CD14-positive monocyte (primary cell): ENCODE measurements around the gene JAGN1. TPM values are rescaled to one million over a fixed set of nuclear protein-coding genes. Genes with fewer than 3 reads are reported as not detected.
A peak's percentile ranks its signal among the peaks of the same experiment; 100 is the strongest.
"Not testable (repeated sequence)": the region's sequence is repeated elsewhere in the genome, so short reads cannot be mapped to it uniquely, and the experiment has no call there.

ENCODE experiments used
- DNase-seq, 3 donors: peaks; one replicate each; pipeline ENCODE4 v3.0.0-alpha.2; 2011 to 2022
- H2AFZ ChIP-seq: 2 replicates; pipeline ENCODE4 v1.6.0; 2012; ENCODE audit warnings: mild to moderate bottlenecking, low read depth, low read length, inconsistent platforms; ENCODE audit not compliant: insufficient read depth, poor library complexity, severe bottlenecking
- H3K27ac ChIP-seq, 2 donors: 1 replicate in 1 of 2; 2 replicates in 1 of 2; pipeline ENCODE4 v1.5.1; 2012 to 2013; ENCODE audit warnings: low read length in 2 of 2, control low read depth in 1 of 2, inconsistent platforms in 1 of 2, low read depth in 1 of 2, mild to moderate bottlenecking in 1 of 2
- H3K27me3 ChIP-seq, 2 donors: one replicate each; pipeline versions ENCODE4 v1.6.0 to v1.6.1; 2011 to 2013; ENCODE audit warnings: low read length in 2 of 2; ENCODE audit not compliant: control insufficient read depth in 2 of 2, insufficient read depth in 2 of 2
- H3K36me3 ChIP-seq, 2 donors: replicated peaks in 1 of 2; 1 replicate in 1 of 2; 2 replicates in 1 of 2; pipeline versions ENCODE4 v1.5.1 to v1.6.1; 2012 to 2013; ENCODE audit warnings: low read length in 2 of 2, control low read depth in 1 of 2, inconsistent platforms in 1 of 2, mild to moderate bottlenecking in 1 of 2; ENCODE audit not compliant: insufficient read depth in 2 of 2, control insufficient read depth in 1 of 2
- H3K4me1 ChIP-seq, 2 donors: 1 replicate in 1 of 2; 2 replicates in 1 of 2; pipeline versions ENCODE4 v1.5.1 to v1.6.1; 2012 to 2013; ENCODE audit warnings: low read length in 2 of 2, control low read depth in 1 of 2, inconsistent platforms in 1 of 2, mild to moderate bottlenecking in 1 of 2, moderate library complexity in 1 of 2; ENCODE audit not compliant: insufficient read depth in 2 of 2, control insufficient read depth in 1 of 2
- H3K4me2 ChIP-seq: replicated peaks from 2 replicates; pipeline ENCODE3; 2012; ENCODE audit warnings: low read length, moderate library complexity, mild to moderate bottlenecking; ENCODE audit not compliant: poor library complexity, severe bottlenecking; ENCODE audit errors: extremely low read depth
- H3K4me3 ChIP-seq, 3 experiments: fragments of 200-600 bp in 1 of 3; sonication (generic) in 1 of 3; replicated peaks in 1 of 3; 1 replicate in 2 of 3; 2 replicates in 1 of 3; pipeline ENCODE4 v1.5.1; 2011 to 2013; ENCODE audit warnings: low read length in 3 of 3, mild to moderate bottlenecking in 3 of 3, control low read depth in 2 of 3, low read depth in 2 of 3, inconsistent platforms in 1 of 3, moderate library complexity in 1 of 3
- H3K79me2 ChIP-seq: 2 replicates; pipeline ENCODE4 v1.6.0; 2012; ENCODE audit warnings: mild to moderate bottlenecking, control low read depth, inconsistent platforms, low read length, moderate library complexity; ENCODE audit not compliant: insufficient read depth
- H3K9ac ChIP-seq: 2 replicates; pipeline ENCODE4 v1.6.0; 2017; ENCODE audit warnings: low read length, mild to moderate bottlenecking; ENCODE audit not compliant: insufficient read depth, poor library complexity, severe bottlenecking
- H3K9me3 ChIP-seq, 2 donors: replicated peaks in 1 of 2; 1 replicate in 1 of 2; 2 replicates in 1 of 2; pipeline versions ENCODE4 v1.5.1 to v1.6.1; 2012 to 2013; ENCODE audit warnings: low read length in 2 of 2, control low read depth in 1 of 2; ENCODE audit not compliant: control insufficient read depth in 1 of 2, insufficient read depth in 1 of 2
- H4K20me1 ChIP-seq: 2 replicates; pipeline ENCODE4 v1.6.0; 2012; ENCODE audit warnings: mild to moderate bottlenecking, low read length, control low read depth, moderate library complexity; ENCODE audit not compliant: insufficient read depth
- H3K27ac Mint-ChIP-seq, 7 donors: one replicate each; pipeline ENCODE4 v1.8.0; 2020; ENCODE audit warnings: mild to moderate bottlenecking in 7 of 7, mixed read lengths in 7 of 7, moderate library complexity in 6 of 7, inconsistent platforms in 2 of 7
- H3K27me3 Mint-ChIP-seq, 3 donors: one replicate each; pipeline ENCODE4 v1.8.0; 2021 to 2022; ENCODE audit warnings: low read depth in 3 of 3, mild to moderate bottlenecking in 3 of 3, mixed read lengths in 3 of 3, moderate library complexity in 3 of 3, inconsistent platforms in 1 of 3
- H3K36me3 Mint-ChIP-seq, 2 donors: one replicate each; pipeline ENCODE4 v1.8.0; 2020; ENCODE audit warnings: mixed read lengths in 2 of 2, inconsistent platforms in 1 of 2, mild to moderate bottlenecking in 1 of 2
- H3K4me1 Mint-ChIP-seq: one replicate; pipeline ENCODE4 v1.8.0; 2020; ENCODE audit warnings: mild to moderate bottlenecking, mixed read lengths
- H3K4me3 Mint-ChIP-seq, 2 donors: one replicate each; pipeline ENCODE4 v1.8.0; 2020; ENCODE audit warnings: mild to moderate bottlenecking in 2 of 2, mixed read lengths in 2 of 2, moderate library complexity in 1 of 2
- H3K9me3 Mint-ChIP-seq, 7 donors: one replicate each; pipeline ENCODE4 v1.8.0; 2020 to 2022; ENCODE audit warnings: mixed read lengths in 7 of 7, mild to moderate bottlenecking in 6 of 7, moderate library complexity in 6 of 7, inconsistent platforms in 2 of 7
- WGBS: methylation state at CpG from one replicate; pipeline ENCODE4 v1.1.5; 2013; ENCODE audit warnings: missing lambda C conversion rate; ENCODE audit not compliant: insufficient coverage; 5-methylcytosine and 5-hydroxymethylcytosine counted together
- intact Hi-C, 2 donors: fragments of 100-400 bp; cut with micrococcal nuclease; formaldehyde crosslinking; loops; one replicate each; pipeline versions ENCODE4 v1.15.0 to v1.15.1; 2023
- polyA plus RNA-seq, 3 donors: library from polyadenylated mRNA; depleted of rRNA in 1 of 3; unstranded in 2 of 3; stranded (reverse) in 1 of 3; fragments of 300-500 nt in 2 of 3; fragments of >200 nt in 1 of 3; fragmentation: Illumina TruSeq in 2 of 3; gene quantifications; 1 replicate in 2 of 3; 2 replicates in 1 of 3; pipeline ENCODE4 v1.2.3, GENCODE V29; 2012 to 2021
- TF ChIP-seq, protein P1 (sequence below): fragments of 200-600 bp; IDR thresholded peaks from one replicate; pipeline ENCODE4 v1.8.0; 2022; ENCODE audit warnings: antibody characterized with exemption, mild to moderate bottlenecking

Gene JAGN1
- polyA plus RNA-seq, 3 donors = 17.3 to 56.3 (median 49.8) TPM

DNA sequence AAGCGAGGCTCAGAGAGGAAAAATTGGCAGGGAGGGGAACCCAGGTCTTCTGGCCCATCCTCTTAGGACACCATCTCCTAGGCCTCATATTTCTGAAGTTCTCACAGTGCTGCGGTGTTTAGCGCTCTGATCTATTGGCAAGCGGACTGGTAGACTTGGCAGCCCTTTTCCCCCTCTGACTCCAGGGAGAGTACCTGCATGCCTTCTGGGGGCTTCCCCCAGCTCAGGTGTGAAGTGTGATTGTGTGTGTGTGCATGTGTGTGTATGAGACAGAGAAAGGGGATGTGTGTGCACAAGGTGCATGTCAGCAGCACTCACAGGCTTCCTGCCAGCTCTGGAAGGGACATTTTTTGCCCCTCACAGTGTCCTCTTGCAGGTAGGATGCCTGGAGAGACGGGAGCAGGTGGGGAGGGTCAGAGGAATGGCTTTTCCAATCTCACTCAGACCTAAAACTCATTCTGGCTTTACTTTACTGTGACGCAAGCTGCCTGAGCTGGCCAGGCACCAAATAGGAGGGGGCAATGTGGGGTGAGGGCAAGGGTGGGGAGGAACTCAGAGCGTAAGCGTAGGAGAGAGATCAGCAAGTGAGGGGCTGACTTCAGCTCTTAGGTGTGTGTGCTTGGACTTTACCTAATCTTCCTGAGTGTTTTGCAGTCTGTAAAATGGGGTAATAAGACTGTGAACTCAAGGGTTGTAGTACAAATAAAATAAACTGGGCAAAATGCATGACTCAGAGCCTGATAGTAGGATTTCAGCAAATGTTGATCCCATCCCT, 8.2 kb downstream of the JAGN1 start:
- H3K36me3 Mint-ChIP-seq = peaks cover 11 to 13% of the 10 kb centered on the region in 2 donors
- H3K27me3 Mint-ChIP-seq = peaks cover 0 to 2% (median 0%) of the 10 kb centered on the region in 3 donors
- H3K4me3 Mint-ChIP-seq = no peak overlapping the region
- H3K9me3 ChIP-seq = no peaks in the 10 kb centered on the region
- H3K27me3 ChIP-seq = no peaks in the 10 kb centered on the region
- TF ChIP-seq, protein P1, sequence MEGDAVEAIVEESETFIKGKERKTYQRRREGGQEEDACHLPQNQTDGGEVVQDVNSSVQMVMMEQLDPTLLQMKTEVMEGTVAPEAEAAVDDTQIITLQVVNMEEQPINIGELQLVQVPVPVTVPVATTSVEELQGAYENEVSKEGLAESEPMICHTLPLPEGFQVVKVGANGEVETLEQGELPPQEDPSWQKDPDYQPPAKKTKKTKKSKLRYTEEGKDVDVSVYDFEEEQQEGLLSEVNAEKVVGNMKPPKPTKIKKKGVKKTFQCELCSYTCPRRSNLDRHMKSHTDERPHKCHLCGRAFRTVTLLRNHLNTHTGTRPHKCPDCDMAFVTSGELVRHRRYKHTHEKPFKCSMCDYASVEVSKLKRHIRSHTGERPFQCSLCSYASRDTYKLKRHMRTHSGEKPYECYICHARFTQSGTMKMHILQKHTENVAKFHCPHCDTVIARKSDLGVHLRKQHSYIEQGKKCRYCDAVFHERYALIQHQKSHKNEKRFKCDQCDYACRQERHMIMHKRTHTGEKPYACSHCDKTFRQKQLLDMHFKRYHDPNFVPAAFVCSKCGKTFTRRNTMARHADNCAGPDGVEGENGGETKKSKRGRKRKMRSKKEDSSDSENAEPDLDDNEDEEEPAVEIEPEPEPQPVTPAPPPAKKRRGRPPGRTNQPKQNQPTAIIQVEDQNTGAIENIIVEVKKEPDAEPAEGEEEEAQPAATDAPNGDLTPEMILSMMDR = no peak
- peak overlapping the region in 1 of 7 donors; percentile 60 for H3K27ac Mint-ChIP-seq
- H3K9me3 Mint-ChIP-seq = no peaks in the 10 kb centered on the region
- H3K79me2 ChIP-seq = no peaks in the 10 kb centered on the region
- no peak overlapping the region for H3K27ac ChIP-seq
- H3K4me1 ChIP-seq = peaks cover 7 to 14% of the 10 kb centered on the region in 2 donors
- H3K4me2 ChIP-seq = no peak overlapping the region
- no peaks in the 10 kb centered on the region for H4K20me1 ChIP-seq
- no peak overlapping the region for H3K9ac ChIP-seq
- WGBS = 56% methylated on average over 6 of the region's 8 CpGs
- peaks cover 47% of the 10 kb centered on the region for H3K4me1 Mint-ChIP-seq
- peaks cover 0 to 7% of the 10 kb centered on the region in 2 donors for H3K36me3 ChIP-seq
- no peak overlapping the region for H2AFZ ChIP-seq
- intact Hi-C loops = no loop called here
- DNase-seq = no peak
- no peak overlapping the region for H3K4me3 ChIP-seq

DNA sequence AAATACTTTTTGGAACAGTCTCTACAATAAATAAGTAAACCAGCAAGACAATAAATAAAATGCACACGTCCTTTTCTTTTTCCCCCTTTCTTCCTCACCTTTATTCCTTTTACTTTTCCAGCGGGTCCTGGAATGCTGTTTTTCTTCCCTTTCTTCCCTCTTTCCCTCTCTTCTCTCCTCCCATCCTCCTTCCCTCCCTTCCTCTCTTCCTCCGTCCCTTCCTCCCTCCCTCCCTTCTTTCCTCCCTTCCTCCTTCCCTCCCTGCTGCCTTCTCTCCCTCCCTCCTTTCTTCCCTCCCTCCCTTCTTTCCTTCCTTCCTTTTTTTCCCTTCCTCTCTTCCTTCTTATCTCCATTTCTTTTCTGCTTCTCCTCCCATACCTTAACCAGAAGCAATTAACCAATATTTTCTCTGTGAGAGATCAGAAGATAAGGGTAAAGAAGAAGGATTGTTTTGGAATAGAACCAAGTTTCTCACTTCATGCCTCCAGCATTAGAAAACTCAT, 8.9 kb downstream of the JAGN1 start:
- Histone ChIP-seq H3K9me3 (no peaks in the 10 kb centered on the region), H4K20me1 (no peaks in the 10 kb centered on the region), H3K36me3 (no peaks in the 10 kb centered on the region), H2AFZ (no peak overlapping the region), H3K27me3 (no peaks in the 10 kb centered on the region), H3K4me3 (no peak overlapping the region), H3K4me1 (peaks cover 7 to 14% of the 10 kb centered on the region in 2 donors), H3K4me2 (no peak overlapping the region), H3K79me2 (no peaks in the 10 kb centered on the region), H3K27ac (no peak overlapping the region), H3K9ac (no peak overlapping the region)
- intact Hi-C loops = no loop called here
- DNase-seq = no peak
- Mint-ChIP-seq H3K9me3 (no peaks in the 10 kb centered on the region), H3K4me3 (no peak overlapping the region), H3K36me3 (peaks cover 7 to 10% of the 10 kb centered on the region in 2 donors), H3K27me3 (peaks cover 0 to 2% (median 0%) of the 10 kb centered on the region in 3 donors), H3K4me1 (peaks cover 46% of the 10 kb centered on the region), H3K27ac (no peak overlapping the region)
- TF ChIP-seq, protein P1 = no peak
- 50% methylated on average over 2 of the region's 3 CpGs for WGBS

DNA sequence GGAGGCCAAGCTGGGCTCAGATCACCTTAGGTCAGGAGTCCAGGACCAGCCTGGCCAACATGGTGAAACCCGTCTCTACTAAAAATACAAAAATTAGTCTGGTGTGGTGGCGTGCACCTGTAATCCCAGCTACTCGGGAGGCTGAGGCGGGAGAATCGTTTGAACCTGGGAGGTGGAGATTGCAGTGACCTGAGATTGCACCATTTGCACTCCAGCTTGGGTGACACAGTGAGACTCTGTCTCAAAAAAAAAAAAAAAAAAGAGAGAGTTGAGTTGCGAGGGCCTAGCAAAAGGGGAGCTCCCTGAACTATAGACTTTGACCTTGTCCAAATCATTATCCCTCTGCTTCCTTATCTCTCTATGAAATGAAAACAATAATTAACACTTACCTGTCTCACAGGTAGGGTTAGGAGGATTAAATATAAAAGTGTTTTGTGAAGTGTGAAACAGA, 10.6 kb downstream of the JAGN1 start:
- H3K36me3 Mint-ChIP-seq, H4K20me1 ChIP-seq, H3K9ac ChIP-seq, H3K4me2 ChIP-seq, H3K4me3 ChIP-seq, H3K27ac Mint-ChIP-seq, H3K9me3 ChIP-seq, DNase-seq, H3K9me3 Mint-ChIP-seq, intact Hi-C loops, H3K27me3 ChIP-seq, H3K27me3 Mint-ChIP-seq, H3K27ac ChIP-seq, H3K4me3 Mint-ChIP-seq, H2AFZ ChIP-seq, H3K36me3 ChIP-seq, H3K79me2 ChIP-seq: not testable (repeated sequence)
- peaks cover 7 to 14% of the 10 kb centered on the region in 2 donors for H3K4me1 ChIP-seq
- H3K4me1 Mint-ChIP-seq = peaks cover 39% of the 10 kb centered on the region
- 92% methylated on average over 4 of the region's 6 CpGs for WGBS
